ENCODE results near the gene CACFD1.

- TF ChIP-seq POLR2A (IDR thresholded peaks at IDR 0.05; ENCODE audit: low read depth, low read length), result no peak
- no peak for TF ChIP-seq POLR2AphosphoS5 (IDR thresholded peaks at IDR 0.05; ENCODE audit: low read depth, low read length)
These were observed 51.2 kb downstream of the CACFD1 start for GRCh38 chr9:133510926-133511505.
